Testis (tissue), 3 donors: ENCODE data around the gene SLC17A3. TPM values are rescaled to one million over a fixed set of nuclear protein-coding genes. Genes with fewer than 3 reads are reported as not detected.

ENCODE experiments used
- DNase-seq: peaks from one replicate; pipeline ENCODE4 v3.0.0-alpha.2; 2019
- H3K27ac ChIP-seq, 2 donors: fragments of 200-600 bp; sonication (generic); one replicate each; pipeline ENCODE4 v1.5.1; 2019
- H3K27me3 ChIP-seq: fragments of 200-600 bp; sonication (generic); one replicate; pipeline ENCODE4 v1.5.1; 2019
- H3K36me3 ChIP-seq: fragments of 200-600 bp; sonication (generic); one replicate; pipeline ENCODE4 v1.5.1; 2017; ENCODE audit warnings: low read depth; ENCODE audit errors: missing control alignments
- H3K4me1 ChIP-seq: fragments of 200-600 bp; sonication (generic); one replicate; pipeline ENCODE4 v1.5.1; 2019
- H3K4me3 ChIP-seq, 2 donors: fragments of 200-600 bp; sonication (generic); one replicate each; pipeline ENCODE4 v1.5.1; 2017 to 2019
- H3K9me3 ChIP-seq: fragments of 200-600 bp; sonication (generic); one replicate; pipeline ENCODE4 v1.5.1; 2017
- POLR2A ChIP-seq: fragments of 450-650 bp; IDR thresholded peaks from one replicate; pipeline ENCODE4 v1.6.1; 2017; ENCODE audit warnings: antibody characterized with exemption, mild to moderate bottlenecking, moderate library complexity
- WGBS, 2 donors: methylation state at CpG; one replicate each; pipeline ENCODE4 v1.1.5; 2018; 5-methylcytosine and 5-hydroxymethylcytosine counted together
- intact Hi-C: fragments of 100-400 bp; cut with DNase I; formaldehyde crosslinking; loops from one replicate; pipeline ENCODE4 v1.15.1; 2023; ENCODE audit warnings: low total_unique reads
- polyA plus RNA-seq: library from polyadenylated mRNA; stranded (reverse); fragments of 350-450 nt; fragmentation: Illumina TruSeq; extraction: RNeasy Lipid Tissue Mini Kit (QIAGEN cat#74804); gene quantifications from one replicate; pipeline ENCODE4 v1.2.3, GENCODE V29; 2014; ENCODE audit warnings: low read depth, low replicate concordance; ENCODE audit not compliant: insufficient read depth
- total RNA-seq, 2 donors: library from RNA; depleted of rRNA; stranded (reverse); fragments of >200 nt; gene quantifications; one replicate each; pipeline ENCODE4 v1.2.3, GENCODE V29; 2016
- TF ChIP-seq, protein P1 (sequence below), 3 experiments: fragments of 450-650 bp in 2 of 3; fragments of 200-600 bp in 1 of 3; sonication (generic) in 1 of 3; IDR thresholded peaks; one replicate each; pipeline ENCODE4 v1.5.1; 2016 to 2019; ENCODE audit warnings: antibody characterized with exemption in 3 of 3, mild to moderate bottlenecking in 2 of 3, moderate library complexity in 1 of 3

The SLC17A3 gene
- total and polyA plus RNA-seq, 3 donors from 2014 or later: 0.61 to 0.68 TPM; not detected in 1

DNA sequence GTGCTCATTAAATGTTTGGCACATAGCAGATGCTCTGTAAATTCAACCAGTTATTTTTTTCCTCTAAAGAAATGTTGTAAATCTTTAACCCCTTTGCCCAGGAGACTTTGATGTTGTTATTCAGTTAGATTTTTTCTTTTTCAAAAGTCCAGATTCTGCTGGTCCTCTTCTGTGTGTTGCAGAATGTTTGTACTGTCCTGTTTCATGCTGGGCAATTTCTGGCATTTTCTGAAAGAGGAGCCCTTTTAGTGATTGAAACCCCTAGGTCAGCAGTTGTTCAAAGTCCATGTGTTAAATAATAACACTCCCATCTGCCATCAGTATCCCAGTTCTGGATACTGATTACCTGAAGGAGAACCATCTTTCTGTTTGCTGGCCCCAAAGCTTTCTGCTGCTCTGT lies 40.9 kb downstream of the SLC17A3 start:
- no peak overlapping the region for H3K27ac ChIP-seq
- no peak overlapping the region for H3K4me3 ChIP-seq
- intact Hi-C loops: no loop called here
- no peaks in the 10 kb centered on the region for H3K36me3 ChIP-seq
- no peak for TF ChIP-seq POLR2A
- TF ChIP-seq, protein P1, sequence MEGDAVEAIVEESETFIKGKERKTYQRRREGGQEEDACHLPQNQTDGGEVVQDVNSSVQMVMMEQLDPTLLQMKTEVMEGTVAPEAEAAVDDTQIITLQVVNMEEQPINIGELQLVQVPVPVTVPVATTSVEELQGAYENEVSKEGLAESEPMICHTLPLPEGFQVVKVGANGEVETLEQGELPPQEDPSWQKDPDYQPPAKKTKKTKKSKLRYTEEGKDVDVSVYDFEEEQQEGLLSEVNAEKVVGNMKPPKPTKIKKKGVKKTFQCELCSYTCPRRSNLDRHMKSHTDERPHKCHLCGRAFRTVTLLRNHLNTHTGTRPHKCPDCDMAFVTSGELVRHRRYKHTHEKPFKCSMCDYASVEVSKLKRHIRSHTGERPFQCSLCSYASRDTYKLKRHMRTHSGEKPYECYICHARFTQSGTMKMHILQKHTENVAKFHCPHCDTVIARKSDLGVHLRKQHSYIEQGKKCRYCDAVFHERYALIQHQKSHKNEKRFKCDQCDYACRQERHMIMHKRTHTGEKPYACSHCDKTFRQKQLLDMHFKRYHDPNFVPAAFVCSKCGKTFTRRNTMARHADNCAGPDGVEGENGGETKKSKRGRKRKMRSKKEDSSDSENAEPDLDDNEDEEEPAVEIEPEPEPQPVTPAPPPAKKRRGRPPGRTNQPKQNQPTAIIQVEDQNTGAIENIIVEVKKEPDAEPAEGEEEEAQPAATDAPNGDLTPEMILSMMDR (IDR thresholded peaks at IDR 0.05): no peak
- DNase-seq: no peak
- H3K27me3 ChIP-seq: no peaks in the 10 kb centered on the region
- H3K9me3 ChIP-seq: no peaks in the 10 kb centered on the region
- no peaks in the 10 kb centered on the region for H3K4me1 ChIP-seq

DNA sequence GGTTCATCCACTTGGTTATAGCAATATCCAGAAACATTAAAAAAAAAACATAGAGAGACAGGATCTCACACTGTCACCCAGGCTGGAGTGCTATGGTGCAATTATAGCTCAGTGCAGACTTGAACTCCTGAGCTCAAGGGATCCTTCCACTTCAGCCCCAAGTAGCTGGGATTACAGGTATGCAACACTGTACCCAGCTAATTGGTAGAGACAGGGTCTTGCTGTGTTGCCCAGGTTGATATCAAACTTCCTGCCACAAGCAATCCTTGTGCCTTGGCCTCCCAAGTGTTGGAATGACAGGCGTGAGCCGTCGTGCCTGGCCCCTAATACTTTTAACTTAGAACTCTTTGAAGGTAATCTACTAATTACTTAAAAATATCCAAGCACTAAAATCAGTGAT lies 41.4 kb downstream of the SLC17A3 start:
- TF ChIP-seq, protein P1 (IDR thresholded peaks at IDR 0.05): no peak
- no peak for TF ChIP-seq POLR2A
- H3K4me1 ChIP-seq: no peaks in the 10 kb centered on the region
- no peak for DNase-seq
- WGBS, 2 donors: 63 to 79% methylated on average over 3 of the region's 3 CpGs
- no peaks in the 10 kb centered on the region for H3K9me3 ChIP-seq
- no peaks in the 10 kb centered on the region for H3K36me3 ChIP-seq
- no peak overlapping the region for H3K4me3 ChIP-seq
- intact Hi-C loops: no loop called here
- H3K27me3 ChIP-seq: no peaks in the 10 kb centered on the region
- no peak overlapping the region for H3K27ac ChIP-seq

DNA sequence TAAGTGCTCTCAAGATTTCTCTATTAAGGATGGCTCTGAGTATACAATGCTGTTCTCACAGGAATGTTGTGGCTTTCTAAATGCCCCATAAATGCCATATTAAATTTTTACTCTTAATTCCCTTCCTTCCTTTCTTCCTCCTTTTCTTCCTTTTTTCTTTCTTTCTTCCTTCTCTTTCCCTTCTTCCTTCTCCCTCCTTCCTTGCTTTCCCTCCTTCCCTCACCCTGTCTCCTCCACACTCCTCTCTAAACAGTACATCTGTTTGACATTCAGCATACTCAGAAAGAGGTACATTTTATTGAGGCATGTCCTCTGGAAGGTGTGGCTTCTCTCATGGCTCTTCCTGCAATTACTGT lies 41.8 kb downstream of the SLC17A3 start:
- no peak overlapping the region for H3K27ac ChIP-seq
- no peak for TF ChIP-seq POLR2A
- TF ChIP-seq, protein P1 (IDR thresholded peaks at IDR 0.05): no peak
- H3K9me3 ChIP-seq: no peaks in the 10 kb centered on the region
- no peaks in the 10 kb centered on the region for H3K27me3 ChIP-seq
- no peaks in the 10 kb centered on the region for H3K4me1 ChIP-seq
- no peaks in the 10 kb centered on the region for H3K36me3 ChIP-seq
- intact Hi-C loops: no loop called here
- DNase-seq: no peak
- H3K4me3 ChIP-seq: no peak overlapping the region

GRCh38 chr6:25831532-25832306 lies 42.3 kb downstream of the SLC17A3 start, which contains the start of gene SLC17A1:
TSS of gene SLC17A1 (minus strand) at chr6:25832052. CDS start at chr6:25830557, 1,495 bp downstream.
- no peaks in the 10 kb centered on the region for H3K27me3 ChIP-seq
- TF ChIP-seq, protein P1 (IDR thresholded peaks at IDR 0.05): no peak
- TF ChIP-seq POLR2A: no peak
- no peaks in the 10 kb centered on the region for H3K4me1 ChIP-seq
- WGBS, 2 donors: 79 to 81% methylated on average over 8 of the region's 8 CpGs
- DNase-seq: no peak
- intact Hi-C loops: no loop called here
- no peak within 1 kb of the TSS for H3K27ac ChIP-seq
- H3K4me3 ChIP-seq: no peak within 1 kb of the TSS
- no peaks in the 10 kb centered on the region for H3K36me3 ChIP-seq
- no peaks in the 10 kb centered on the region for H3K9me3 ChIP-seq

DNA sequence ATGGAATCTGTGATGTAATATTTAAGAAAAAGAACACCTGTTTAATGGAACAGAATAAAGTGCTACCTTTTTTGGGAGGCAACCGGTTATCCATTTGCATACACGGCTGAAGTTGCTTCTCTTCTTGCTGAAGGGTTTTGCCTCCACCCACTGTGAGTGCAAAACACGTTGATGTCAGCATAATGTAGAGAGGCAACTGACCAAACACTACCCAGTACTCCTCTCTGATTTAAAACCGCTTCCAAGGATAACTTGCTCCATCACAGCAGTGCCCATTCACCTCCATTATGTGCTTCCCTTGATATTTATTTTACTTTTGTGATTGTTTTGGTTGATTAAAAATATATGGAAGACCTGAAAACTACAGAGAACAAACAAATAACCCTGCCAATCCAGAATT lies 43.6 kb downstream of the SLC17A3 start:
- no peak for TF ChIP-seq POLR2A
- TF ChIP-seq, protein P1 (IDR thresholded peaks at IDR 0.05): no peak
- Histone ChIP-seq H3K4me3 (no peak overlapping the region), H3K9me3 (no peaks in the 10 kb centered on the region), H3K27ac (no peak overlapping the region), H3K36me3 (no peaks in the 10 kb centered on the region), H3K4me1 (no peaks in the 10 kb centered on the region), H3K27me3 (no peaks in the 10 kb centered on the region)
- intact Hi-C loops: no loop called here
- no peak for DNase-seq
- WGBS, 2 donors: 83 to 85% methylated on average over 4 of the region's 4 CpGs
